Tibial artery (tissue), 4 donors: Measurements from ENCODE around the gene CYTH1.

Source experiments
- DNase-seq, 2 donors: peaks; one replicate each; pipeline ENCODE4 v3.0.0-alpha.2; 2019
- H3K27ac ChIP-seq, 2 donors: fragments of 200-600 bp; sonication (generic) in 1 of 2; 1 replicate in 1 of 2; 2 replicates in 1 of 2; pipeline ENCODE4 v1.5.1; 2018 to 2019; ENCODE audit warnings: mild to moderate bottlenecking in 1 of 2
- H3K27me3 ChIP-seq, 2 donors: fragments of 200-600 bp; sonication (generic) in 1 of 2; one replicate each; pipeline versions ENCODE4 v1.5.1 to v1.6.0; 2016 to 2019
- H3K36me3 ChIP-seq, 3 donors: fragments of 200-600 bp; sonication (generic) in 2 of 3; one replicate each; pipeline ENCODE4 v1.5.1; 2016 to 2019; ENCODE audit warnings: mild to moderate bottlenecking in 2 of 3
- H3K4me1 ChIP-seq, 4 donors: fragments of 200-600 bp; sonication (generic) in 2 of 4; 1 replicate in 3 of 4; 2 replicates in 1 of 4; pipeline ENCODE4 v1.5.1; 2016 to 2019
- H3K4me3 ChIP-seq, 2 donors: fragments of 200-600 bp; sonication (generic) in 1 of 2; 1 replicate in 1 of 2; 2 replicates in 1 of 2; pipeline ENCODE4 v1.5.1; 2018 to 2019; ENCODE audit warnings: mild to moderate bottlenecking in 2 of 2
- H3K9me3 ChIP-seq, 3 donors: fragments of 200-600 bp; sonication (generic) in 1 of 3; one replicate each; pipeline ENCODE4 v1.5.1; 2016 to 2019
- intact Hi-C: fragments of 100-400 bp; cut with DNase I; formaldehyde crosslinking; loops from one replicate; pipeline ENCODE4 v1.15.0; 2023; ENCODE audit warnings: low total_unique reads
- TF ChIP-seq, protein P1 (sequence below), 2 experiments: fragments of 200-600 bp in 1 of 2; fragments of 450-650 bp in 1 of 2; IDR thresholded peaks; one replicate each; pipeline ENCODE4 v1.5.1; 2017 to 2019; ENCODE audit warnings: antibody characterized with exemption in 2 of 2, mild to moderate bottlenecking in 1 of 2, moderate library complexity in 1 of 2

The CYTH1 gene

DNA sequence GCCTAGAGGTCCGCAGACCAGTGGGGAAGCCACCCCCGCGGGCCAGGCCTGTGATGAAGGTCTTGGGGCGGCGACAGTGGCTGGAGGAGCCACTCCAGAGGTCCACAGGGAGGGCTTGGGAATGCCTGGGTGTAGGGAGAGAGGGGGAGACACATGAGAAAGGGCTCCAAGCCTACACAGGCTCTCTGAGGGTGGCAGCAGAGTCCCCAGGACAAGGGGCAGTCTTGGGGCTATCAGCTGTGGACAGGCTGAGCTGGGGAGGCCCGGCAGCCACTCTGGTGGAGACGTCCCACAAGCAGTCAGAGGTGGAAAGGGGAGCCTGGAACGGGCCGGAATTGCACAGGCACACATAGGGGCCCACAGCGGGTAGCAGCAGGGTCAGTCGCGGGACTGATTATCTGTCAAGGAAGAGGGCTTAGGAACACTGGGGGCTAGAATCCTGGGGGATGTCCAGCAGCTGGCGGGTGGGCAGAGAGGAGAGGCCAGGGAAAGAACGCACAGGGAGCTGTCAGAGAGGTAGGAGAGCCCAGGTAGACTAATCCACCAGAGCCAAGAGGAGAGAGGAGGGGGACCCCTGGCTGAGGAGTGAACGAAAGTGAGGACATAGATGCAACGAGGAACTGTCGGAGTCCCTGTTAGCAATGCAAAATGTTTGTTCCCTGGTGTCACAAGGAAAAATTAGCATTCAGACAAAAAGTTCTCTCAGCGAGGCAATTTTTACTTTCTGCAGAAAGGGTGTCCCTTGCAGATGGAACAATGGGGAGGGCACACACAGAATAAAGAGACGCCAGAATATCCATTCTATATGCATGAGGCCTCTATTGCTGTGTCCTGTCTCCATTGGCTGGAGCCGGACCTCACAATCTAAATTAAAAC, 111.0 kb downstream of the CYTH1 start:
- DNase-seq, result no peak
- no peaks in the 10 kb centered on the region for H3K27me3 ChIP-seq
- intact Hi-C loops, result no loop called here
- peaks cover 0 to under 1% (median 0%) of the 10 kb centered on the region in 4 donors for H3K4me1 ChIP-seq
- no peak overlapping the region for H3K4me3 ChIP-seq
- H3K27ac ChIP-seq, result no peak overlapping the region
- peaks cover 13 to 35% (median 23%) of the 10 kb centered on the region in 3 donors for H3K36me3 ChIP-seq
- TF ChIP-seq, protein P1, sequence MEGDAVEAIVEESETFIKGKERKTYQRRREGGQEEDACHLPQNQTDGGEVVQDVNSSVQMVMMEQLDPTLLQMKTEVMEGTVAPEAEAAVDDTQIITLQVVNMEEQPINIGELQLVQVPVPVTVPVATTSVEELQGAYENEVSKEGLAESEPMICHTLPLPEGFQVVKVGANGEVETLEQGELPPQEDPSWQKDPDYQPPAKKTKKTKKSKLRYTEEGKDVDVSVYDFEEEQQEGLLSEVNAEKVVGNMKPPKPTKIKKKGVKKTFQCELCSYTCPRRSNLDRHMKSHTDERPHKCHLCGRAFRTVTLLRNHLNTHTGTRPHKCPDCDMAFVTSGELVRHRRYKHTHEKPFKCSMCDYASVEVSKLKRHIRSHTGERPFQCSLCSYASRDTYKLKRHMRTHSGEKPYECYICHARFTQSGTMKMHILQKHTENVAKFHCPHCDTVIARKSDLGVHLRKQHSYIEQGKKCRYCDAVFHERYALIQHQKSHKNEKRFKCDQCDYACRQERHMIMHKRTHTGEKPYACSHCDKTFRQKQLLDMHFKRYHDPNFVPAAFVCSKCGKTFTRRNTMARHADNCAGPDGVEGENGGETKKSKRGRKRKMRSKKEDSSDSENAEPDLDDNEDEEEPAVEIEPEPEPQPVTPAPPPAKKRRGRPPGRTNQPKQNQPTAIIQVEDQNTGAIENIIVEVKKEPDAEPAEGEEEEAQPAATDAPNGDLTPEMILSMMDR (IDR thresholded peaks at IDR 0.05), result no peak
- H3K9me3 ChIP-seq, result no peaks in the 10 kb centered on the region

DNA sequence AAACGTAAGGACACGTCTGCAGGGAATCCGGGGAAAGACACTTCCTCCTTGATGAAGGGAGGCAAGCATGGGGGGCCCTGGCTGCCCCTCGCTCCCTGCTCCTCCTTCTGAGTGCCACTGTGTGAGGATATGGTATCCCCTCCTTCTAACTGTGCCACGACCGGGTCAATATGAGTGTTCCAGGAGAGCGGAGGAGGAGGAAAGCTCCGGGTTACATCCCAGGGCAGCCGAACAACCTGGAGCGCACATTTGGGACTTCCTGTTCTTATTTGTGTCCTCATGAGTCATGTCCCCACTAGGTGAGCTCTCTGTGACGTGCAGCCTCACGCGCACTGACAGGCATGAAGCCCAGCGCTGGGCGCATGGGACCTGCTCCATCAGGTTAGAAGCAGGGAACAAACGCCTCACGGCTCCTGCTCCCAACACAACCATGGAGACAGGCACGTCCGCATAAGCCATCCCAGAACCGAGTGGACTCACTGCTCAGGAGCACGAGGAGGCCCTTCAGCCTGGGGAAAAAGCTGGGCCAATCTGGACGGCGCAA, 112.0 kb downstream of the CYTH1 start:
- no peak for DNase-seq
- TF ChIP-seq, protein P1 (IDR thresholded peaks at IDR 0.05), result no peak
- Histone ChIP-seq H3K36me3 (peaks cover 4 to 25% (median 12%) of the 10 kb centered on the region in 3 donors), H3K27me3 (no peaks in the 10 kb centered on the region), H3K27ac (no peak overlapping the region), H3K4me3 (no peak overlapping the region), H3K4me1 (peaks cover 0 to 6% (median 0%) of the 10 kb centered on the region in 4 donors), H3K9me3 (no peaks in the 10 kb centered on the region)
- intact Hi-C loops, result no loop called here

DNA sequence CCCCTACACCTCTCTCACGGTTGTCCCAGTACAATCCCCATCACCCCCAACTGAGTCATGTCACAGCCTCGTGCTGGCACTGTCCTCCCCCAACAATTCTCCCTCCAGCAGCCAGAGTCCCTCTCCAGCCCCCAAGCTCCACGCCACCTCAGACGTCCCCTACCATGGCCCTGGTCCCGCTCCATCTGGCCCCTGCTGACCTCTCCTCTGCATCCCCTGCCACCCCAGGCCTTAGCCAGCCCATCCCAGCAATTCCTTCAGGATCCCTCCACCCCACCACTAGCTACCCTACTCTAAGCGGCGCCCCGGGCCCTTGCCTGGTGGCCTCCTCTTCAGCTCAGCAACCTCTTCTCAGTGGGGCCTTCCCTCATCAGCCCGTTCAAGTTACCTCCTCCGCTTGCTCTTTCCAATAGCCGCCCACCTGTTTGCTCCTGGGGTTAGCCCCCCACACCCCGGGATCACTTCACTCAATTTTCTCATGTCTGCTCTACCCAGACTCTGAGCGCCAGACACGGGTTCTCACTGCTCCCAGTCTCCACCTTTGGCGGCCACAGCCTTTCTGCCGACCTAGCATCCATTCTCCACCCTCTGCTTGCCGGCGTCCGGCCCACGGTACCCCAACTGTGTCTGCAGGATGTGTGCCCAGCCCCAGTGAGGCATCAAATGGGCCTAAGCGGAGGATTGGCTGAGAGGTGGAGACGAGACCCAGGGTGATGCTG, 112.7 kb downstream of the CYTH1 start:
- no peaks in the 10 kb centered on the region for H3K27me3 ChIP-seq
- DNase-seq, result no peak
- H3K4me3 ChIP-seq, result no peak overlapping the region
- H3K4me1 ChIP-seq, result peaks cover 0 to 6% (median 0%) of the 10 kb centered on the region in 4 donors
- intact Hi-C loops, result no loop called here
- TF ChIP-seq, protein P1 (IDR thresholded peaks at IDR 0.05), result no peak
- H3K36me3 ChIP-seq, result peaks cover 2 to 19% (median 6%) of the 10 kb centered on the region in 3 donors
- no peak overlapping the region for H3K27ac ChIP-seq
- H3K9me3 ChIP-seq, result no peaks in the 10 kb centered on the region

DNA sequence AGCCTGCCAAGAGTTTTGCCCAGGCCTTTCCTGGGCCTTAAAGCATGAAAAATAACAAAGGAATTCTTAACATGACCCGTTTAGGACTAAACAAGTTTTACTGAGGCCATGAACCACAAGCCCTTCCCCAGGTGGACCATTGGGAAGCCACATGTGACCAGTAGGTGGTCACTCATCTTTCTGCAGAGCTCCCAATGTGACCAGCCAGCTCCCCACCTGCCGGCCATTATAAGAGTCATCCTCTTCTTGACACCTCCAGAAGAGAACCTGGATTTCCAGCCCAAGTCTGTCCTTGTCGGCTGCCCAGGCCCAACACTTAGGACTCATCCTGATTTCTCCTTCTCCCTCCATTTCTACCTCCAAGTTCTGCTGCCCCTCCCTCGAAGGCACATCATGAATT, 113.2 kb downstream of the CYTH1 start:
- no peak overlapping the region for H3K27ac ChIP-seq
- no peak overlapping the region for H3K4me3 ChIP-seq
- intact Hi-C loops, result no loop called here
- H3K9me3 ChIP-seq, result no peaks in the 10 kb centered on the region
- TF ChIP-seq, protein P1 (IDR thresholded peaks at IDR 0.05), result no peak
- peaks cover 0 to 13% (median 2%) of the 10 kb centered on the region in 3 donors for H3K36me3 ChIP-seq
- no peaks in the 10 kb centered on the region for H3K27me3 ChIP-seq
- DNase-seq, result no peak
- peaks cover 0 to 6% (median 0%) of the 10 kb centered on the region in 4 donors for H3K4me1 ChIP-seq

DNA sequence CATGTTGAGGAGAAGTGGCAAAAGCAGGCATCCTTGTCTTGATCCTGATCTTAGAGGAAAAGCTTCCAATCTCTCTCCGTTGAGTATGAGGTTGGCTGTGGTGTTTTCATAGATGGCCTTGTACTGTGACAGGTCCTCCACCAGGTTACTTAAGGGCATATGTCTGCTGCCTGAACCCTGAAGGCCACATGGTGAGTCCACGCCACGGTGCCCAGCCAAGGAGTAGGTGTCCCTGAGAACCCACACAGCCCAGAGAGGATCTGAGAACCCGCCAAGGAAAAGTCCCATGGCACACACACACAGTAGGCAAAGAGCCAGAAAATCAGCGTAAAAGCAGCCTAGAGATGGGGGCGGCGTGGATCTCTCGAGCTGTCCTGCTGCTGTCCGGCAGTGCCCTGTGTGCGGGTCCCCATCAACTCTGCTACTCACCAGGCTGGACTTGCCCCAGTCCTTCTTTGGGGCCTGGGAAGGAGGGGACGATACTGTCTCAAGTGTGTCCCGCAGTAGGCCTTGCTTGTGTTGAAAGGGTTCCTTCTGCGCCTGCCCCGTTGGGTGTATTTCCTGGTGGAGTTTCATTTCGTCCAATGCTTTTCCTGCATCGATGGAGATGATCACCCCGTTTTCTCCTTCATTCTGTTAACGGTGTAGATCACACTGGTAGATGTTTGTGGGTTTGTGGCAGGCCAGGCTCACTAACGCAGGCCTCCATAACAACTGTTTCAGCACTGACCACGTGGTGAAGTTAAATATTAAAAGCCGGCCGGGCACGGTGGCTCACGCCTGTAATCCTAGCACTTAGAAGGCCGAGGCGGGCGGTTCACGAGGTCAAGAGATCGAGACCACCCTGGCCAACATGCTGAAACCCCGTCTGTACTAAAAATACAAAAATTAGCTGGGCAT, 114.1 kb downstream of the CYTH1 start:
- DNase-seq, result no peak
- H3K9me3 ChIP-seq, result no peaks in the 10 kb centered on the region
- intact Hi-C loops, result no loop called here
- no peak overlapping the region for H3K4me3 ChIP-seq
- no peaks in the 10 kb centered on the region for H3K27me3 ChIP-seq
- peaks cover 0 to 6% (median 0%) of the 10 kb centered on the region in 4 donors for H3K4me1 ChIP-seq
- TF ChIP-seq, protein P1 (IDR thresholded peaks at IDR 0.05), result no peak
- H3K36me3 ChIP-seq, result peaks cover 0 to 4% (median 0%) of the 10 kb centered on the region in 3 donors
- no peak overlapping the region for H3K27ac ChIP-seq
